IMR-90 (cell line): Measurements from ENCODE around the gene LZTFL1. TPM values are rescaled to one million over a fixed set of nuclear protein-coding genes. Genes with fewer than 3 reads are reported as not detected.

Experiments used
- ATAC-seq: fragments of 200-7000 bp; cut with Tn5 transposase; 2 replicates; pipeline ENCODE4 v1.9.1; 2020; ENCODE audit warnings: low read depth, mild to moderate bottlenecking, moderate library complexity
- BruUV-seq: library from RNA; stranded (reverse); fragments of 400-500 nt; replicated peaks from 2 replicates; lab custom pipeline; 2021; lab: Mats Ljungman, UMichigan
- CTCF ChIA-PET: fragments of 300-600 bp; formaldehyde crosslinking; extraction: SDS; loops from one replicate; lab custom pipeline; 2021; ENCODE audit warnings: antibody characterized with exemption; lab: Yijun Ruan, JAX
- POLR2A ChIA-PET: fragments of 300-600 bp; sonication (Branson Sonifier 250); formaldehyde crosslinking; loops from one replicate; lab custom pipeline; 2022; ENCODE audit warnings: antibody characterized with exemption; ENCODE audit not compliant: unreplicated experiment; lab: Charles Lee
- DNase-seq: peaks from one replicate; pipeline ENCODE4 v3.0.0; 2013
- H2AFZ ChIP-seq: replicated peaks from 2 replicates; pipeline ENCODE3; 2013; ENCODE audit warnings: low read length, mild to moderate bottlenecking; ENCODE audit not compliant: poor library complexity
- H2AK5ac ChIP-seq: 2 replicates; pipeline ENCODE4 v1.6.1; 2013; ENCODE audit warnings: low read depth, low read length, inconsistent platforms
- H2AK9ac ChIP-seq: replicated peaks from 2 replicates; pipeline ENCODE3; 2013; ENCODE audit warnings: mild to moderate bottlenecking, low read depth, low read length, moderate library complexity; ENCODE audit not compliant: poor library complexity
- H2BK120ac ChIP-seq: 2 replicates; pipeline ENCODE4 v1.6.1; 2013; ENCODE audit warnings: low read depth, low read length, inconsistent platforms
- H2BK15ac ChIP-seq: 3 replicates; pipeline ENCODE4 v1.6.1; 2013; ENCODE audit warnings: low read depth, low read length, inconsistent platforms
- H2BK20ac ChIP-seq: 2 replicates; pipeline ENCODE4 v1.6.1; 2013; ENCODE audit warnings: low read depth, mild to moderate bottlenecking, inconsistent platforms, low read length, moderate library complexity
- H2BK5ac ChIP-seq: 2 replicates; pipeline ENCODE4 v1.6.1; 2013; ENCODE audit warnings: mild to moderate bottlenecking, low read depth, low read length, inconsistent platforms; ENCODE audit not compliant: poor library complexity, severe bottlenecking
- H3K14ac ChIP-seq: replicated peaks from 2 replicates; pipeline ENCODE4 v1.6.1; 2013; ENCODE audit warnings: low read depth, low read length, inconsistent platforms
- H3K18ac ChIP-seq: 2 replicates; pipeline ENCODE4 v1.6.1; 2013; ENCODE audit warnings: low read depth, low read length, control low read depth
- H3K23ac ChIP-seq: 2 replicates; pipeline ENCODE4 v1.6.1; 2013; ENCODE audit warnings: low read depth, low read length, inconsistent platforms
- H3K27ac ChIP-seq: 2 replicates; pipeline ENCODE4 v1.5.1; 2013; ENCODE audit warnings: mild to moderate bottlenecking, control low read depth, low read length; ENCODE audit not compliant: insufficient read depth
- H3K27me3 ChIP-seq: 2 replicates; pipeline ENCODE4 v1.6.1; 2013; ENCODE audit warnings: low read length; ENCODE audit not compliant: control insufficient read depth, insufficient read depth
- H3K36me3 ChIP-seq: 2 replicates; pipeline ENCODE4 v1.6.1; 2013; ENCODE audit warnings: low read length, mixed read lengths; ENCODE audit not compliant: control insufficient read depth, insufficient read depth
- H3K4ac ChIP-seq: 2 replicates; pipeline ENCODE4 v1.6.1; 2013; ENCODE audit warnings: low read depth, low read length, inconsistent platforms
- H3K4me1 ChIP-seq: 2 replicates; pipeline ENCODE4 v1.6.1; 2013; ENCODE audit warnings: low read length, mixed read lengths; ENCODE audit not compliant: control insufficient read depth, insufficient read depth
- H3K4me2 ChIP-seq: 2 replicates; pipeline ENCODE4 v1.6.1; 2013; ENCODE audit warnings: low read depth, mild to moderate bottlenecking, control low read depth, low read length, moderate library complexity
- H3K4me3 ChIP-seq: 2 replicates; pipeline ENCODE4 v1.5.1; 2013; ENCODE audit warnings: low read depth, mild to moderate bottlenecking, control low read depth, low read length, moderate library complexity; ENCODE audit not compliant: insufficient read depth
- H3K56ac ChIP-seq: 2 replicates; pipeline ENCODE4 v1.6.1; 2013; ENCODE audit warnings: low read length, inconsistent platforms; ENCODE audit not compliant: insufficient read depth; ENCODE audit errors: extremely low read depth
- H3K79me1 ChIP-seq, 2 experiments: 2 replicates each; pipeline ENCODE4 v1.6.1; 2013; ENCODE audit warnings: low read length in 2 of 2, inconsistent platforms in 1 of 2, low read depth in 1 of 2
- H3K9ac ChIP-seq: 2 replicates; pipeline ENCODE4 v1.6.1; 2013; ENCODE audit warnings: low read depth, low read length, control low read depth
- H3K9me1 ChIP-seq: 2 replicates; pipeline ENCODE4 v1.6.1; 2013; ENCODE audit warnings: low read length, inconsistent platforms; ENCODE audit not compliant: insufficient read depth
- H3K9me3 ChIP-seq: 2 replicates; pipeline ENCODE4 v1.6.1; 2013; ENCODE audit warnings: low read length; ENCODE audit not compliant: control insufficient read depth, insufficient read depth
- H4K20me1 ChIP-seq: 2 replicates; pipeline ENCODE4 v1.6.1; 2013; ENCODE audit warnings: low read length, inconsistent platforms; ENCODE audit not compliant: insufficient read depth
- H4K5ac ChIP-seq: 2 replicates; pipeline ENCODE4 v1.6.1; 2013; ENCODE audit warnings: mild to moderate bottlenecking, low read depth, low read length, control low read depth
- H4K8ac ChIP-seq, 2 experiments: 2 replicates each; pipeline ENCODE4 v1.6.1; 2013; ENCODE audit warnings: low read depth in 2 of 2, low read length in 2 of 2, control low read depth in 1 of 2, inconsistent platforms in 1 of 2
- H4K91ac ChIP-seq: 2 replicates; pipeline ENCODE4 v1.6.1; 2013; ENCODE audit warnings: low read depth, low read length, inconsistent platforms; ENCODE audit not compliant: insufficient read depth
- BHLHE40 ChIP-seq: fragments of 150-350 bp; IDR thresholded peaks from 2 replicates; pipeline ENCODE4 v1.6.1; 2016; ENCODE audit warnings: mild to moderate bottlenecking, low read depth, low read length
- CEBPB ChIP-seq: IDR thresholded peaks from 2 replicates; pipeline ENCODE4 v1.6.1; 2012; ENCODE audit warnings: low read depth, low read length, improper control_type of control experiment
- CHD1 ChIP-seq: IDR thresholded peaks from 2 replicates; pipeline ENCODE4 v1.6.1; 2012; ENCODE audit warnings: low read depth, low read length, improper control_type of control experiment
- FOS ChIP-seq: fragments of 150-350 bp; IDR thresholded peaks from 2 replicates; pipeline ENCODE4 v1.6.1; 2016; ENCODE audit warnings: low read depth, low read length
- MAFK ChIP-seq: IDR thresholded peaks from 2 replicates; pipeline ENCODE4 v1.6.1; 2012; ENCODE audit warnings: low read depth, low read length, improper control_type of control experiment
- MAZ ChIP-seq: IDR thresholded peaks from 2 replicates; pipeline ENCODE4 v1.6.1; 2012; ENCODE audit warnings: low read depth, mild to moderate bottlenecking, low read length, improper control_type of control experiment, moderate library complexity, borderline replicate concordance
- NFE2L2 ChIP-seq: fragments of 150-350 bp; IDR thresholded peaks from 2 replicates; pipeline ENCODE4 v1.6.1; 2016; ENCODE audit warnings: low read depth, mild to moderate bottlenecking, low read length
- RAD21 ChIP-seq: IDR thresholded peaks from 2 replicates; pipeline ENCODE4 v1.6.1; 2012; ENCODE audit warnings: low read length, improper control_type of control experiment
- RCOR1 ChIP-seq: IDR thresholded peaks from 2 replicates; pipeline ENCODE4 v1.6.1; 2012; ENCODE audit warnings: mild to moderate bottlenecking, low read length, improper control_type of control experiment; ENCODE audit not compliant: insufficient replicate concordance
- SMC3 ChIP-seq: fragments of 150-350 bp; IDR thresholded peaks from 2 replicates; pipeline ENCODE4 v1.6.1; 2016; ENCODE audit warnings: low read depth, mild to moderate bottlenecking, antibody characterized with exemption, low read length, moderate library complexity
- WGBS, 2 experiments: methylation state at CpG; one replicate each; pipeline versions ENCODE4 v1.1.5 to v1.1.7; 2013; ENCODE audit warnings: missing lambda C conversion rate in 2 of 2; ENCODE audit not compliant: insufficient read length in 1 of 2; ENCODE audit errors: extremely low coverage in 2 of 2; 5-methylcytosine and 5-hydroxymethylcytosine counted together
- dilution Hi-C: fragments of 300-500 bp; cut with HindIII; formaldehyde crosslinking; loops from one replicate; pipeline ENCODE4 v1.14.3; 2018; ENCODE audit warnings: low sequenced_read_pairs; ENCODE audit not compliant: unreplicated experiment
- in situ Hi-C: fragments of 300-500 bp; cut with MboI; formaldehyde crosslinking; loops from 3 replicates; pipeline ENCODE4 v1.14.3; 2019; ENCODE audit warnings: low sequenced_read_pairs, inconsistent platforms, mixed read lengths
- intact Hi-C: fragments of 100-400 bp; cut with micrococcal nuclease; formaldehyde crosslinking; loops from 2 replicates; pipeline ENCODE4 v1.10.0; 2022
- polyA plus RNA-seq, 3 experiments: library from polyadenylated mRNA; depleted of rRNA; stranded (reverse); fragments of >200 nt; gene quantifications; 2 replicates each; pipeline ENCODE4 v1.2.3, GENCODE V29; 2012; ENCODE audit warnings: low replicate concordance in 1 of 3
- total RNA-seq: library from RNA; depleted of rRNA; stranded (reverse); fragments of >200 nt; gene quantifications from 2 replicates; pipeline ENCODE4 v1.2.3, GENCODE V29; 2012
- TF ChIP-seq, protein P1 (sequence below): fragments of 150-350 bp; IDR thresholded peaks from 2 replicates; pipeline ENCODE4 v1.6.1; 2016; ENCODE audit warnings: low read depth, mild to moderate bottlenecking, low read length, moderate library complexity, borderline replicate concordance
- TF ChIP-seq, protein P2 (sequence below): fragments of 150-350 bp; IDR thresholded peaks from 2 replicates; pipeline ENCODE4 v1.6.1; 2017; ENCODE audit warnings: mild to moderate bottlenecking, antibody characterized with exemption, low read length, low read depth
- TF ChIP-seq, protein P3 (sequence below): conservative IDR thresholded peaks from 2 replicates; pipeline ENCODE4 v1.5.1; 2012; ENCODE audit warnings: mild to moderate bottlenecking, low read depth, low read length, improper control_type of control experiment

LZTFL1 gene
- total and polyA plus RNA-seq, 2 of the 4 experiments (the other 2 are of a cell fraction) = 10.3 to 10.4 TPM

DNA sequence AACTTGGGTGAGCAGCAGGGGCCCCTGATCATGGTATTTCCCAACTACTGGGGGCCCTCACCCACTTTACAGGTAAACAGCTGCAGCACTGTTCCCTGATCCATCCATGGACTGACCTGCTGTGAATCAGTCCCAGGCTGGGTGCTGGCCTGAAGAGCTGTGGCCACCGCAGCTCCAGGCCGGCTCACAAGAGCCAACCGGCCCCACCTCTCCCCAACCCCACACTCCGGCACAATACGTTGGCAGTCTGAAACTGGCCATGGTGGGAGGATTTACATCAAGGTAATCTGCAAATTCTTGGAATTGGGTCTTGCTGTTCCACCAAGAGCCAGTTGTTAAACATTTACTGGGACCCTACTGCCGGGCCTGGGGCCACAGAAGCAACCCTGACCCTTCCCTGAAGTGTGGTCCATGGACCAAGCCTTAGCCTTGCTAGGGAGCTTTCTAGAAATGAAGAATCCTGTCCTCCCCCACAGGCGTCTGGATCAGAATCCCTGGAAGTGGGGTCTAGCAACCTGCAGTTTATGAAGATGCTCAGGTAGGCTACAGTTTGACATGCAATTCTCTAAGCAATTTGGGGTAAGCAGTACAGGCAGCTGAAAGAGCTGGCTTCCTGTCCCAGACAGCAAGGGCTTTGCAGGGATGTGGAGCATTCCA, 49.3 kb downstream of the LZTFL1 start:
- in situ Hi-C loops = no loop called here
- BruUV-seq = no TSS peak
- CTCF ChIA-PET = no interaction called here

More for the DNA sequence above, 49.3 kb downstream of the LZTFL1 start:
- Histone ChIP-seq H3K18ac (no peak overlapping the region), H3K9me3 (peaks cover 6% of the 10 kb centered on the region), H3K4me3 (no peak overlapping the region), H2BK20ac (no peak overlapping the region), H4K8ac (no peak overlapping the region), H2BK15ac (no peak overlapping the region), H4K20me1 (no peaks in the 10 kb centered on the region; the same call in none of the 2 replicates), H3K9me1 (peaks cover under 1% of the 10 kb centered on the region; the same call in 1 of the 2 replicates), H4K5ac (no peak overlapping the region), H3K27me3 (peaks cover 78% of the 10 kb centered on the region), H2BK120ac (no peak overlapping the region), H3K4ac (no peak overlapping the region), H2BK5ac (no peak overlapping the region), H3K56ac (no peak overlapping the region), H2AK5ac (no peak overlapping the region), H3K4me1 (peaks cover 5% of the 10 kb centered on the region; the same call in 1 of the 2 replicates), H3K79me1 (no peaks in the 10 kb centered on the region), H3K27ac (no peak overlapping the region), H3K36me3 (no peaks in the 10 kb centered on the region), H3K23ac (no peak overlapping the region), H2AFZ (no peak overlapping the region), H2AK9ac (no peak overlapping the region), H3K9ac (no peak overlapping the region), H3K4me2 (no peak overlapping the region), H3K14ac (no peak overlapping the region), H4K91ac (no peak overlapping the region)
- intact Hi-C loops (no loop called here), dilution Hi-C loops (no loop called here)
- TF ChIP-seq RCOR1 (no peak), BHLHE40 (no peak), CHD1 (no peak), NFE2L2 (no peak), CEBPB (no peak), MAZ (no peak), SMC3 (no peak), MAFK (no peak), RAD21 (no peak), FOS (no peak)
- TF ChIP-seq, protein P1, sequence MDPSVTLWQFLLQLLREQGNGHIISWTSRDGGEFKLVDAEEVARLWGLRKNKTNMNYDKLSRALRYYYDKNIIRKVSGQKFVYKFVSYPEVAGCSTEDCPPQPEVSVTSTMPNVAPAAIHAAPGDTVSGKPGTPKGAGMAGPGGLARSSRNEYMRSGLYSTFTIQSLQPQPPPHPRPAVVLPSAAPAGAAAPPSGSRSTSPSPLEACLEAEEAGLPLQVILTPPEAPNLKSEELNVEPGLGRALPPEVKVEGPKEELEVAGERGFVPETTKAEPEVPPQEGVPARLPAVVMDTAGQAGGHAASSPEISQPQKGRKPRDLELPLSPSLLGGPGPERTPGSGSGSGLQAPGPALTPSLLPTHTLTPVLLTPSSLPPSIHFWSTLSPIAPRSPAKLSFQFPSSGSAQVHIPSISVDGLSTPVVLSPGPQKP = no peak
- TF ChIP-seq, protein P2, sequence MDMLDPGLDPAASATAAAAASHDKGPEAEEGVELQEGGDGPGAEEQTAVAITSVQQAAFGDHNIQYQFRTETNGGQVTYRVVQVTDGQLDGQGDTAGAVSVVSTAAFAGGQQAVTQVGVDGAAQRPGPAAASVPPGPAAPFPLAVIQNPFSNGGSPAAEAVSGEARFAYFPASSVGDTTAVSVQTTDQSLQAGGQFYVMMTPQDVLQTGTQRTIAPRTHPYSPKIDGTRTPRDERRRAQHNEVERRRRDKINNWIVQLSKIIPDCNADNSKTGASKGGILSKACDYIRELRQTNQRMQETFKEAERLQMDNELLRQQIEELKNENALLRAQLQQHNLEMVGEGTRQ = no peak
- TF ChIP-seq, protein P3, sequence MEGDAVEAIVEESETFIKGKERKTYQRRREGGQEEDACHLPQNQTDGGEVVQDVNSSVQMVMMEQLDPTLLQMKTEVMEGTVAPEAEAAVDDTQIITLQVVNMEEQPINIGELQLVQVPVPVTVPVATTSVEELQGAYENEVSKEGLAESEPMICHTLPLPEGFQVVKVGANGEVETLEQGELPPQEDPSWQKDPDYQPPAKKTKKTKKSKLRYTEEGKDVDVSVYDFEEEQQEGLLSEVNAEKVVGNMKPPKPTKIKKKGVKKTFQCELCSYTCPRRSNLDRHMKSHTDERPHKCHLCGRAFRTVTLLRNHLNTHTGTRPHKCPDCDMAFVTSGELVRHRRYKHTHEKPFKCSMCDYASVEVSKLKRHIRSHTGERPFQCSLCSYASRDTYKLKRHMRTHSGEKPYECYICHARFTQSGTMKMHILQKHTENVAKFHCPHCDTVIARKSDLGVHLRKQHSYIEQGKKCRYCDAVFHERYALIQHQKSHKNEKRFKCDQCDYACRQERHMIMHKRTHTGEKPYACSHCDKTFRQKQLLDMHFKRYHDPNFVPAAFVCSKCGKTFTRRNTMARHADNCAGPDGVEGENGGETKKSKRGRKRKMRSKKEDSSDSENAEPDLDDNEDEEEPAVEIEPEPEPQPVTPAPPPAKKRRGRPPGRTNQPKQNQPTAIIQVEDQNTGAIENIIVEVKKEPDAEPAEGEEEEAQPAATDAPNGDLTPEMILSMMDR = no peak
- ATAC-seq (no peak), DNase-seq (no peak)
- no CpG with 5 or more reads among the region's 7 CpGs for WGBS, 2 experiments
- POLR2A ChIA-PET = no interaction called here
